Measurements from ENCODE around the gene LAMA4.

The LAMA4 gene

DNA sequence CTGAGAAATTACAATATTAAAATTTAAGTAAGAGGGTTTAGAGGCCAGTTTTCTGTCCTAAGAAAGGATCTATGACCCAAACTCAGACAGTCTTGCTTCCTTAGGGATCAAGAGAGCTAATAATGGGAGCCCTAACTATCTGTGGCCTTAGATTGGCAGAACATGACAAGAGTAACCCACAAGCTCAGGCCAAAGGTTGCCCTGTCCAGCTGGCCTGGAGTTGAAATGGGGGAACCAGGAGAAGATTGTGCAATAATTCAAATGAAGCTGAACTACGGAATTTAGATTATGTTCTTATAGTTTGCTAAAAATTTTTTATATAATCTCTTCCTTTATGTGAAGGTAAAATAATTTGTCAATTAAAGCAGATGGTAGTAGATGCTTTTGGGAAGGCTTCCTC, 26.4 kb downstream of the LAMA4 start:
- H3K4ac ChIP-seq (ENCODE audit: low read depth, low read length): no peak overlapping the region
- H3K23ac ChIP-seq (ENCODE audit: low read length): no peak overlapping the region
- no peak overlapping the region for H4K8ac ChIP-seq (ENCODE audit: low read depth, low read length)
- H4K12ac ChIP-seq (ENCODE audit: low read depth, low read length): no peak overlapping the region
- no peak overlapping the region for H2AK5ac ChIP-seq (ENCODE audit: low read length)
- H3K4me2 ChIP-seq (ENCODE audit: low read length): no peak overlapping the region
- no peaks in the 10 kb centered on the region for H3K36me3 ChIP-seq (ENCODE audit: control insufficient read depth in 1 of 2, insufficient read depth in 2 of 2, low read length in 2 of 2)
- no peak overlapping the region for H3K18ac ChIP-seq (ENCODE audit: low read length)
- H4K91ac ChIP-seq (ENCODE audit: low read depth, low read length): no peak overlapping the region
- DNase-seq: no peak
- H3K27ac ChIP-seq (ENCODE audit: low read depth, low read length): no peak overlapping the region
- no peak overlapping the region for H2AFZ ChIP-seq (ENCODE audit: insufficient read depth, low read length, poor library complexity)
- no peak overlapping the region for H2BK120ac ChIP-seq (ENCODE audit: insufficient read depth, low read length, poor library complexity)
- no peaks in the 10 kb centered on the region for H3K79me1 ChIP-seq (ENCODE audit: low read length)
- no CpG with 5 or more reads among the region's 1 CpG for WGBS (ENCODE audit: extremely low coverage, insufficient coverage, insufficient read length)
- no peaks in the 10 kb centered on the region for H3K79me2 ChIP-seq (ENCODE audit: control insufficient read depth, insufficient read depth, low read length, poor library complexity)
- H3K14ac ChIP-seq (ENCODE audit: low read length): no peak overlapping the region
- no peak overlapping the region for H2BK5ac ChIP-seq (ENCODE audit: low read depth, low read length, poor library complexity)
- H2BK12ac ChIP-seq (ENCODE audit: low read length): no peak overlapping the region
- H3K4me1 ChIP-seq (ENCODE audit: control insufficient read depth in 1 of 2, insufficient read depth in 2 of 2, low read length in 2 of 2): no peaks in the 10 kb centered on the region
- H3K4me3 ChIP-seq (ENCODE audit: low read depth, low read length): no peak overlapping the region
- H3K9me3 ChIP-seq (ENCODE audit: insufficient read depth, low read depth, low read length): no peaks in the 10 kb centered on the region
- no peaks in the 10 kb centered on the region for H3K27me3 ChIP-seq (ENCODE audit: insufficient read depth, low read length)
- H3K9ac ChIP-seq (ENCODE audit: low read length): no peak overlapping the region

DNA sequence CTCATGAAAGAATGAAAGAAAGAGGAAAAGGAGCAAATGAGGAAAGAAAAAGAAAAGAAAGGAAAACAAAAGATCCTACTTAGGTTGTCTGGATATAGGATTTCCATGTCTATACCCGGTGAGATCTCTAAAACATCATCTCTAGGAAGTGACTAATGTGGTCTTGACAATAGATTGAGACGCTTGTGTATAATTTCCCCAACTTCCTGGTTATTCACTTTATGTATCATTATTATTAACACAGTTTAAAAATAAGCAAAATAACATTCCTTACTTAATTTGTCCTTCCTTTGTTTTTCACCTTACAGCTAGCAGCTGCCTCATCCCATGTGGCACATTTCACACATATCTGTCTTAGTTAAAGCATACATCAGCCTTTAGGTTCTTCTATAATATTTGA, 27.0 kb downstream of the LAMA4 start:
- H3K9ac ChIP-seq (ENCODE audit: low read length): no peak overlapping the region
- no peaks in the 10 kb centered on the region for H3K79me2 ChIP-seq (ENCODE audit: control insufficient read depth, insufficient read depth, low read length, poor library complexity)
- H3K4me1 ChIP-seq (ENCODE audit: control insufficient read depth in 1 of 2, insufficient read depth in 2 of 2, low read length in 2 of 2): peaks cover 2% of the 10 kb centered on the region in 2 experiments
- H3K4me2 ChIP-seq (ENCODE audit: low read length): no peak overlapping the region
- no peaks in the 10 kb centered on the region for H3K36me3 ChIP-seq (ENCODE audit: control insufficient read depth in 1 of 2, insufficient read depth in 2 of 2, low read length in 2 of 2)
- no peak overlapping the region for H3K14ac ChIP-seq (ENCODE audit: low read length)
- no peak overlapping the region for H2BK5ac ChIP-seq (ENCODE audit: low read depth, low read length, poor library complexity)
- H4K91ac ChIP-seq (ENCODE audit: low read depth, low read length): no peak overlapping the region
- no peak overlapping the region for H3K23ac ChIP-seq (ENCODE audit: low read length)
- no CpG with 5 or more reads among the region's 2 CpGs for WGBS (ENCODE audit: extremely low coverage, insufficient coverage, insufficient read length)
- no peak overlapping the region for H2BK12ac ChIP-seq (ENCODE audit: low read length)
- no peak overlapping the region for H4K8ac ChIP-seq (ENCODE audit: low read depth, low read length)
- no peak overlapping the region for H2AK5ac ChIP-seq (ENCODE audit: low read length)
- no peaks in the 10 kb centered on the region for H3K9me3 ChIP-seq (ENCODE audit: insufficient read depth, low read depth, low read length)
- H2AFZ ChIP-seq (ENCODE audit: insufficient read depth, low read length, poor library complexity): no peak overlapping the region
- no peak overlapping the region for H3K4me3 ChIP-seq (ENCODE audit: low read depth, low read length)
- no peak overlapping the region for H3K4ac ChIP-seq (ENCODE audit: low read depth, low read length)
- no peak overlapping the region for H3K27ac ChIP-seq (ENCODE audit: low read depth, low read length)
- H2BK120ac ChIP-seq (ENCODE audit: insufficient read depth, low read length, poor library complexity): no peak overlapping the region
- H3K18ac ChIP-seq (ENCODE audit: low read length): no peak overlapping the region
- no peaks in the 10 kb centered on the region for H3K27me3 ChIP-seq (ENCODE audit: insufficient read depth, low read length)
- no peaks in the 10 kb centered on the region for H3K79me1 ChIP-seq (ENCODE audit: low read length)
- no peak for DNase-seq
- H4K12ac ChIP-seq (ENCODE audit: low read depth, low read length): no peak overlapping the region

DNA sequence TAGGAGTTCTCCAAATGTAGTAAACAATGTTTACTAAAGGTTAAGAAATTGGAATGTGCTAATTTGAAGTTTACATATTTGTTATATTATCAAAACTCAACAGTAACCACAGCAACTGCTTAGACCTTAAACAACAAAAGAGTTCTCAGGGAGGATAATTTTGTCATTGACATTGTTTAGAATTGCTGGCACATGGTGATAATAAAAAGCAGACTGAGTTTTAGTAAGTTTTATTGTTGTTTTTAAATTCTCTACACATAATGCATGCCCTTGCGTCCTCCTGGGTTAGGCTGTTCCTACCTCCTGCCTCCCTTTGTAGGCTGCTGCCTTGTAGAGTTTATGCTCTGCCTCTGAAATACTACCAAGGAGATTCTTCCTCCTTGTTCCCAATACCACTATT, 28.7 kb downstream of the LAMA4 start:
- peaks cover 4% of the 10 kb centered on the region in 2 experiments for H3K4me1 ChIP-seq (ENCODE audit: control insufficient read depth in 1 of 2, insufficient read depth in 2 of 2, low read length in 2 of 2)
- H3K4me3 ChIP-seq (ENCODE audit: low read depth, low read length): no peak overlapping the region
- H2BK12ac ChIP-seq (ENCODE audit: low read length): no peak overlapping the region
- H2BK120ac ChIP-seq (ENCODE audit: insufficient read depth, low read length, poor library complexity): no peak overlapping the region
- no peak overlapping the region for H3K23ac ChIP-seq (ENCODE audit: low read length)
- no peaks in the 10 kb centered on the region for H3K79me1 ChIP-seq (ENCODE audit: low read length)
- H2BK5ac ChIP-seq (ENCODE audit: low read depth, low read length, poor library complexity): no peak overlapping the region
- H4K12ac ChIP-seq (ENCODE audit: low read depth, low read length): no peak overlapping the region
- H4K8ac ChIP-seq (ENCODE audit: low read depth, low read length): no peak overlapping the region
- H3K4me2 ChIP-seq (ENCODE audit: low read length): no peak overlapping the region
- no peaks in the 10 kb centered on the region for H3K9me3 ChIP-seq (ENCODE audit: insufficient read depth, low read depth, low read length)
- no peak overlapping the region for H3K9ac ChIP-seq (ENCODE audit: low read length)
- no peaks in the 10 kb centered on the region for H3K79me2 ChIP-seq (ENCODE audit: control insufficient read depth, insufficient read depth, low read length, poor library complexity)
- H3K36me3 ChIP-seq (ENCODE audit: control insufficient read depth in 1 of 2, insufficient read depth in 2 of 2, low read length in 2 of 2): no peaks in the 10 kb centered on the region
- no peaks in the 10 kb centered on the region for H3K27me3 ChIP-seq (ENCODE audit: insufficient read depth, low read length)
- DNase-seq: peak in 1 of 2 donors; percentile 39
- no peak overlapping the region for H3K18ac ChIP-seq (ENCODE audit: low read length)
- no peak overlapping the region for H3K27ac ChIP-seq (ENCODE audit: low read depth, low read length)
- no peak overlapping the region for H2AK5ac ChIP-seq (ENCODE audit: low read length)
- no CpG with 5 or more reads among the region's 1 CpG for WGBS (ENCODE audit: extremely low coverage, insufficient coverage, insufficient read length)
- H3K4ac ChIP-seq (ENCODE audit: low read depth, low read length): no peak overlapping the region
- H3K14ac ChIP-seq (ENCODE audit: low read length): no peak overlapping the region
- H4K91ac ChIP-seq (ENCODE audit: low read depth, low read length): no peak overlapping the region
- no peak overlapping the region for H2AFZ ChIP-seq (ENCODE audit: insufficient read depth, low read length, poor library complexity)

DNA sequence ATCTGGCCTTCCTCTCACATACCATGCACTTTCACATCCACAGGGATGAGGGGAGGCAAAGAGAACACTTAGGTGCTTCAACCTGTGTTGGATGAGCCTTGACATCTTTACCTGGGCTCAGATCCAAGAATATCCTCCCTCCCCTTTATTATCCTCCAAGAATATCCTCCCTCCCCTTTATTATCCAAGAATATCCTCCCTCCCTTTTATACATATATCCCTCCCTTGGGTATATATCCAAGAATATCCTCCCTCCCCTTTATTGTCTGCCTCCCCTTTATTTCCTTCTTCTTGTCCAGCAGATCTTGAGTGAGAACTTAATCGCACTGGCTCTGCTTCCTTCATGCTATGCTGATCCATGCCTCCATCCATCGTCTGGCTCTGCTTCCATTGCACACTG, 30.3 kb downstream of the LAMA4 start:
- H3K14ac ChIP-seq (ENCODE audit: low read length): no peak overlapping the region
- no peaks in the 10 kb centered on the region for H3K79me1 ChIP-seq (ENCODE audit: low read length)

More for the DNA sequence above, 30.3 kb downstream of the LAMA4 start:
- H2AFZ ChIP-seq (ENCODE audit: insufficient read depth, low read length, poor library complexity): no peak overlapping the region
- no peaks in the 10 kb centered on the region for H3K79me2 ChIP-seq (ENCODE audit: control insufficient read depth, insufficient read depth, low read length, poor library complexity)
- no peak overlapping the region for H3K9ac ChIP-seq (ENCODE audit: low read length)
- H2AK5ac ChIP-seq (ENCODE audit: low read length): no peak overlapping the region
- no peak overlapping the region for H3K27ac ChIP-seq (ENCODE audit: low read depth, low read length)
- no CpG with 5 or more reads among the region's 2 CpGs for WGBS (ENCODE audit: extremely low coverage, insufficient coverage, insufficient read length)
- no peak overlapping the region for H3K4me2 ChIP-seq (ENCODE audit: low read length)
- H3K36me3 ChIP-seq (ENCODE audit: control insufficient read depth in 1 of 2, insufficient read depth in 2 of 2, low read length in 2 of 2): no peaks in the 10 kb centered on the region
- no peak overlapping the region for H4K91ac ChIP-seq (ENCODE audit: low read depth, low read length)
- DNase-seq: no peak
- H2BK5ac ChIP-seq (ENCODE audit: low read depth, low read length, poor library complexity): no peak overlapping the region
- H3K4ac ChIP-seq (ENCODE audit: low read depth, low read length): no peak overlapping the region
- H3K4me1 ChIP-seq (ENCODE audit: control insufficient read depth in 1 of 2, insufficient read depth in 2 of 2, low read length in 2 of 2): peaks cover 4% of the 10 kb centered on the region in 2 experiments
- H2BK120ac ChIP-seq (ENCODE audit: insufficient read depth, low read length, poor library complexity): no peak overlapping the region
- no peak overlapping the region for H2BK12ac ChIP-seq (ENCODE audit: low read length)
- no peaks in the 10 kb centered on the region for H3K9me3 ChIP-seq (ENCODE audit: insufficient read depth, low read depth, low read length)
- no peaks in the 10 kb centered on the region for H3K27me3 ChIP-seq (ENCODE audit: insufficient read depth, low read length)
- no peak overlapping the region for H3K4me3 ChIP-seq (ENCODE audit: low read depth, low read length)
- H3K23ac ChIP-seq (ENCODE audit: low read length): no peak overlapping the region
- H4K8ac ChIP-seq (ENCODE audit: low read depth, low read length): no peak overlapping the region
- no peak overlapping the region for H3K18ac ChIP-seq (ENCODE audit: low read length)
- no peak overlapping the region for H4K12ac ChIP-seq (ENCODE audit: low read depth, low read length)
